ENCODE measurements around the gene COL4A4. TPM values are rescaled to one million over a fixed set of nuclear protein-coding genes. Genes with fewer than 3 reads are reported as not detected.

The COL4A4 gene
- total and polyA plus RNA-seq, 2 donors (not counting 3 experiments of a cell fraction or from before 2014, with no cell fraction given) = not detected

DNA sequence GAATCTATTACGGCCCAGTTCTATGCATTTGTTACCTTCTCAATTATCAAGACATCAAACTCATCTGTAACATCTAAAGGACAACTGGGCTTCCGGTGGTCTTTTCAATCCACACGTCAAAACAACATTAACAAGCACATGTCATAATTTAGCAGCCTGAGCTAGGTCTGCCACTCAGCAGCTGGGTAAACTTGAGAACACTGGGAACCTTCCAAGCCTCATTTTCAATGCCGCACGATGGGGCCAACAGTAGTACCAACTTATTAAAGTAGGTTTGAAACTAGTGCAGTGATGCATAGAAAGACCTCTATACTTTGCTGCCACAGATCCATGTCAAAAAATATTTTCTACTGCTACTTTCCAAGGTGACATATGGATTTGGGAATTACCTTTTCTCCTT lies 60.4 kb downstream of the COL4A4 start:
- intact Hi-C loops (cut with micrococcal nuclease) = no loop called here
- no peak overlapping the region for H3K4me2 ChIP-seq (ENCODE audit: insufficient read depth, low read length)

DNA sequence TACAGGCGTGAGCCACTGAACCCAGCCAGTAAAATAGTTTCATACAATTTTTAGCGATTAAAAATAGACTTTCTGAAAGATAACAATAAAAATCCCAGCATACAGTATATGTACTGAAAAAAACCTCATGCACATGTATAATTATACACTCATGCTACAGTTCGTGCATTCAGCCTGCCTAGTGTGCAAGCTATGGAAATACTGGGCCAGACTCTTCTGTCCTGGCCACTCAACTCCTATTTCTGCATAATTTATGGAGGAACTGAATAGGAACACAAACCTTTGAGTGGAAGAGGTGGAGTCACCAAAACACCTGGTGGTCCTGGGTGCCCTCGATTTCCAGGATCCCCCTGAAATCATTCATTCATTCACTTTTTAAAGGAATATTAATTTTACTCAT lies 64.7 kb downstream of the COL4A4 start:
- POLR2A ChIA-PET = no interaction called here
- BruUV-seq (replicated peaks) = no TSS peak
- Histone ChIP-seq H3K4me2 (ENCODE audit: insufficient read depth, low read length) (no peak overlapping the region), H3K4me3 (replicated peaks in 1 of 3; ENCODE audit: insufficient read depth in 1 of 3, low read depth in 1 of 3, low read length in 3 of 3) (no peak overlapping the region), H3K9ac (replicated peaks; ENCODE audit: extremely low read depth, insufficient read depth, low read length) (no peak overlapping the region), H3K27me3 (ENCODE audit: control insufficient read depth in 2 of 2, insufficient read depth in 2 of 2, low read length in 2 of 2) (no peaks in the 10 kb centered on the region), H3K27ac (ENCODE audit: insufficient read depth, low read depth, low read length) (no peak overlapping the region), H3K9me3 (replicated peaks; ENCODE audit: control insufficient read depth, insufficient read depth, low read length) (no peaks in the 10 kb centered on the region), H3K36me3 (ENCODE audit: control insufficient read depth in 2 of 2, extremely low read depth in 1 of 2, insufficient read depth in 2 of 2, low read length in 2 of 2) (no peaks in the 10 kb centered on the region), H4K20me1 (replicated peaks; ENCODE audit: control insufficient read depth, extremely low read depth, insufficient read depth, low read length) (no peaks in the 10 kb centered on the region), H3K79me2 (ENCODE audit: control insufficient read depth, insufficient read depth, low read length) (no peaks in the 10 kb centered on the region), H3K9me1 (replicated peaks; ENCODE audit: control insufficient read depth, extremely low read depth, insufficient read depth, low read length) (no peaks in the 10 kb centered on the region), H2AFZ (ENCODE audit: low read depth, low read length) (no peak overlapping the region), H3K4me1 (ENCODE audit: control insufficient read depth, extremely low read depth, insufficient read depth, low read length) (no peaks in the 10 kb centered on the region)
- TF ChIP-seq EZH2 (IDR thresholded peaks at IDR 0.05; ENCODE audit: borderline replicate concordance, low read depth, low read length, severe bottlenecking) (no peak), FOS (IDR thresholded peaks at IDR 0.05; ENCODE audit: borderline replicate concordance, insufficient read depth, low read length) (no peak), MYC (IDR thresholded peaks at IDR 0.05; ENCODE audit: low read depth, low read length) (no peak), POLR2A (IDR thresholded peaks at IDR 0.05; ENCODE audit: low read depth, low read length) (no peak), POLR2AphosphoS5 (IDR thresholded peaks at IDR 0.05; ENCODE audit: insufficient read depth, low read depth, low read length) (no peak), JUN (IDR thresholded peaks at IDR 0.05; ENCODE audit: borderline replicate concordance, insufficient read depth, insufficient read length, low read depth) (no peak), GATA2 (IDR thresholded peaks at IDR 0.05; ENCODE audit: insufficient read depth, insufficient read length, low read depth, low read length) (no peak)
- TF ChIP-seq, protein P1, sequence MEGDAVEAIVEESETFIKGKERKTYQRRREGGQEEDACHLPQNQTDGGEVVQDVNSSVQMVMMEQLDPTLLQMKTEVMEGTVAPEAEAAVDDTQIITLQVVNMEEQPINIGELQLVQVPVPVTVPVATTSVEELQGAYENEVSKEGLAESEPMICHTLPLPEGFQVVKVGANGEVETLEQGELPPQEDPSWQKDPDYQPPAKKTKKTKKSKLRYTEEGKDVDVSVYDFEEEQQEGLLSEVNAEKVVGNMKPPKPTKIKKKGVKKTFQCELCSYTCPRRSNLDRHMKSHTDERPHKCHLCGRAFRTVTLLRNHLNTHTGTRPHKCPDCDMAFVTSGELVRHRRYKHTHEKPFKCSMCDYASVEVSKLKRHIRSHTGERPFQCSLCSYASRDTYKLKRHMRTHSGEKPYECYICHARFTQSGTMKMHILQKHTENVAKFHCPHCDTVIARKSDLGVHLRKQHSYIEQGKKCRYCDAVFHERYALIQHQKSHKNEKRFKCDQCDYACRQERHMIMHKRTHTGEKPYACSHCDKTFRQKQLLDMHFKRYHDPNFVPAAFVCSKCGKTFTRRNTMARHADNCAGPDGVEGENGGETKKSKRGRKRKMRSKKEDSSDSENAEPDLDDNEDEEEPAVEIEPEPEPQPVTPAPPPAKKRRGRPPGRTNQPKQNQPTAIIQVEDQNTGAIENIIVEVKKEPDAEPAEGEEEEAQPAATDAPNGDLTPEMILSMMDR (IDR thresholded peaks at IDR 0.05; ENCODE audit: extremely low read depth in 1 of 2, insufficient read depth in 1 of 2, low read depth in 1 of 2, low read length in 2 of 2) = no peak
- TF ChIP-seq, protein P2, sequence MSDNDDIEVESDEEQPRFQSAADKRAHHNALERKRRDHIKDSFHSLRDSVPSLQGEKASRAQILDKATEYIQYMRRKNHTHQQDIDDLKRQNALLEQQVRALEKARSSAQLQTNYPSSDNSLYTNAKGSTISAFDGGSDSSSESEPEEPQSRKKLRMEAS (IDR thresholded peaks at IDR 0.05; ENCODE audit: insufficient read depth, insufficient read length) = no peak
- intact Hi-C loops (cut with micrococcal nuclease) (no loop called here), dilution Hi-C loops (cut with MboI; ENCODE audit: extremely low pct_ligation_motif_present, low sequenced_read_pairs) (no loop called here)
- DNase-seq (ENCODE audit: low read depth, low spot score) (no peak), FAIRE-seq (no peak)
- CTCF ChIA-PET = no interaction called here

More for the DNA sequence above, 60.4 kb downstream of the COL4A4 start:
- Histone ChIP-seq H4K20me1 (replicated peaks; ENCODE audit: control insufficient read depth, extremely low read depth, insufficient read depth, low read length) (no peaks in the 10 kb centered on the region), H3K27me3 (ENCODE audit: control insufficient read depth in 2 of 2, insufficient read depth in 2 of 2, low read length in 2 of 2) (no peaks in the 10 kb centered on the region), H3K9me3 (replicated peaks; ENCODE audit: control insufficient read depth, insufficient read depth, low read length) (no peaks in the 10 kb centered on the region), H2AFZ (ENCODE audit: low read depth, low read length) (no peak overlapping the region), H3K4me1 (ENCODE audit: control insufficient read depth, extremely low read depth, insufficient read depth, low read length) (no peaks in the 10 kb centered on the region), H3K36me3 (ENCODE audit: control insufficient read depth in 2 of 2, extremely low read depth in 1 of 2, insufficient read depth in 2 of 2, low read length in 2 of 2) (no peaks in the 10 kb centered on the region), H3K9me1 (replicated peaks; ENCODE audit: control insufficient read depth, extremely low read depth, insufficient read depth, low read length) (no peaks in the 10 kb centered on the region), H3K27ac (ENCODE audit: insufficient read depth, low read depth, low read length) (no peak overlapping the region), H3K9ac (replicated peaks; ENCODE audit: extremely low read depth, insufficient read depth, low read length) (no peak overlapping the region), H3K4me3 (replicated peaks in 1 of 3; ENCODE audit: insufficient read depth in 1 of 3, low read depth in 1 of 3, low read length in 3 of 3) (no peak overlapping the region), H3K79me2 (ENCODE audit: control insufficient read depth, insufficient read depth, low read length) (no peaks in the 10 kb centered on the region)
- dilution Hi-C loops (cut with MboI; ENCODE audit: extremely low pct_ligation_motif_present, low sequenced_read_pairs) = no loop called here
- ChIA-PET CTCF (no interaction called here), POLR2A (interaction anchor here (0.6 kb wide), 1 partner anchor 1985 kb away, joined by 5 read pairs; no protein-coding TSS in a partner anchor)
- no TSS peak for BruUV-seq (replicated peaks)
- DNase-seq (ENCODE audit: low read depth, low spot score) (no peak), FAIRE-seq (no peak)
- TF ChIP-seq, protein P2 (IDR thresholded peaks at IDR 0.05; ENCODE audit: insufficient read depth, insufficient read length) = no peak
